HFF-Myc (cell line): ENCODE results near the gene IL6R.

Experiments
- DNase-seq: peaks from one replicate; pipeline ENCODE4 v3.0.0-alpha.2; 2011; ENCODE audit warnings: low read depth; ENCODE audit errors: extremely low read depth
- H3K4me3 ChIP-seq: replicated peaks from 2 replicates; pipeline ENCODE4 v1.5.1; 2011; ENCODE audit warnings: low read depth, mild to moderate bottlenecking, control low read depth, low read length
- CTCF ChIP-seq: IDR thresholded peaks from 2 replicates; pipeline ENCODE4 v1.5.1; 2012; ENCODE audit warnings: mild to moderate bottlenecking, low read depth, low read length, control low read depth; ENCODE audit errors: missing control alignments

IL6R gene

GRCh38 chr1:154416471-154417337 lies 11.6 kb downstream of the IL6R start:
- no peak overlapping the region for H3K4me3 ChIP-seq
- TF ChIP-seq CTCF, result no peak
- no peak for DNase-seq

GRCh38 chr1:154417338-154417608 lies 12.1 kb downstream of the IL6R start:
- no peak for DNase-seq
- TF ChIP-seq CTCF, result no peak
- no peak overlapping the region for H3K4me3 ChIP-seq

DNA sequence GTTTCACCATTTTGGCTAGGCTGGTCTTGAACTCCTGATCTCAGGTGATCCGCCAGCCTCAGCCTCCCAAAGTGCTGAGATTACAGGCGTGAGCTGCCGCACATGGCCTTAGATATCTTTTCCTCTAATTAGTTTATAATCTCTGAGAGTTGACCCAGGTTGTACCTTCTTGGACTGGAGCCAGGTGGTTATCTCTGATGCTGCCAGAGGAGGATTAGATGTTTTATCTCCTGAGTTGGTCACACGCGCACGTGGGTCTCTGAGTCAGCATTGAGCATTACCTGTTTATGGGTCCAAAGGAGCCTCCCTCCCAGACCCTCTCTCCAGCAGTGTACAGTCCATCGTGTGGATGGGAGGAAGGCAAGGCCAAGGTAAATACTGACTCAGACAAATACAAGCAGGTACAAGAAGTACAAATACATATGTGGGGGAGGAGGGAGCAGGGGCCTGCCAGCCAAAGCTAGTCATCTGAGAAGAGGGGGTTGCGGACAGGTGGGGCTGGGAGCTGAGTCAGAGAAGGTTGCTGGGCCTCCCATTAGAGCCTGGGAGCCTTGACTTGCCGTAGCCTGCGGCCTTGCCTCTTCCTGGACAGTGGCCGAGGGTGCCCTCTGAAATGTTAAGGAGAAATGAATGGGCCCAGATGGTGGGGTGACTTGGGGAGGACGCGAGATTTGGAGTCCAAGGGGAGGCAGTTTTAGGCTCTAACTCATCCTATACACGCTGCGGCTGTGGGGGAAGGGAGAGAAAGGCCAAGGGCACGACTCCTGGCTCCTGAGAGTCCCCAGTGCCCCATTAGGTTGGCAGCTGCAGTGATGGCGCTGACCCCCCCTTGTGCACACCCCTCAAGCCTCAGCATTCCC lies 13.1 kb downstream of the IL6R start:
- TF ChIP-seq CTCF, result no peak
- no peak for DNase-seq
- no peak overlapping the region for H3K4me3 ChIP-seq

DNA sequence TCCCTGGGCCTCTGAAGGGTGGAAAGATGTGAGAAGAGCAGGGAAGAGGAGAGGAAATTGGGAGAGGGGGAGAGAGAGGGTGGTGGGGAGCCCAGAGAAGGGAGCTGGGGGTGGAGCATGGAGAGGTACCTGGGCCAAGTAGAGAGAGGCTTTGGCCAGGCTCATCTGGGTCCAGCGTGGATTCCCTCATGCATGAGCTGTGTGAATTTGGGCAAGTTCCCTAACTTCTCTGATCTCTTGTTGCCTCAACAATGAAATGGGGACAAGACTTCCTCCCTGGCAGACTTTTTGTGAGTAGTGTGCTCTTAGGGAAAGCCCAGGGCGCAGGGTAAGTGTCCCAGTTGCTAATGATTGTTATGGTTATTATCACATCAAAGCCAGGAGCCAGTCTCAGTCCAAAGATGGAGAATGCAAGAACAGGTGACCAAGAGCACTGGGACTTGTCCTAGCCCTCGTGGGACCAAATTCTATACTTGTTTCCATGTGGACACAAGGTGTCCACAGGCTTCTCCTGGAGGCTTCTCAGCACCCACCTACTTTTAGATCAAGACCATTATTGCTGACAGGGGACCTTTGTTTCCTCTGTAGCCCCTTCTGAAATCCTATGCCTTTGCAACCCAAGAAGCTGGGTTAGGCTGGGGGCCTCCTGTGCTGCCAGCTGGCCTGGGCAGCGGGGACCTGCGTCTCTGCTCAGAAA lies 13.9 kb downstream of the IL6R start:
- no peak for TF ChIP-seq CTCF
- no peak overlapping the region for H3K4me3 ChIP-seq
- no peak for DNase-seq

DNA sequence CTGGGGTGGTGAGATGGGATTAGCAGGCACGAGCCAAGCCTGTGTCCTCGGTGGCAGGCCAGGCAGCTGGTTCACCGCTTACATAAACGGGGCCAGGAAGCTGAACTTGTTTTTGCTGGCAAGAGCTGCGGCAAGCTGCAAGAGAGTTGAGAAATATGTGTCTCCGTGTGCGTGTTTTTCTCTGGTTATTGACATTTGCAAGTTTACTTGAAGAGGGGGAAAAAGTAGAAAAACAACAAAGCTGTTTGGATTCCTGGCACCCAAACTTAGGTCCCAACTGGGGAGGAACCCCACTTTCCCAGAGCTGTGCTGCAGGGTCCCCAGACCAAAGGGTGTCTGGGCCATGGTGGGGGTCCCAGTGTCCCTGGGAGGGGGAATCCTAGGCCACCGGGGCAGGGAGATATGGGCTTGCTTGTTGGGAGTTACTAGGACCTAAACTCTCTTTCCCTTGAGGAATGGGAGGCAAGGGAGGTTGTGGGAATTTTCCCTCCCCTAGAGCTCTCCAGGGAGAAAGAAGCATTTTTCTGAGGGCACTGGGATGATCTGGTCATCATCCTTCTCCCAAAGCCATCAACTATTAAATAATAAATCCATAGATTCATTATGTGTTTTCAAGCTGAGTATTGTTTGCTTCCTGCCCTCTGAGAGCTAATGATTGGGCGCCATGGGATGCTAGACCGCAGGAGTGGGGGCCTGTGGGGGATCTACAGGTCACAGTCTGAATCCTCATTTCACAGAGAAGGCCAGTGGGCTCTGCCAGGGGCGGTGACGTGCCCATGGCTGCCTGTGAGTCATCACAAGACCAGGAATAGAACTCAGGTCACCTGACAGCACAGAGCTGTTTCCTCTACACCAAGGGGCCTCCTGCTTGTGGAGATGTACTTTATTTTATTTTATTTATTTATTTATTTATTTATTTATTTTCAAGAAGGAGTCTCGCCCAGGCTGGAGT lies 14.8 kb downstream of the IL6R start:
- TF ChIP-seq CTCF, result no peak
- peak; percentile 40 for DNase-seq

More for the DNA sequence above, 14.8 kb downstream of the IL6R start:
- no peak overlapping the region for H3K4me3 ChIP-seq
